ENCODE measurements around the gene PI4KB. TPM values are rescaled to one million over a fixed set of nuclear protein-coding genes. Genes with fewer than 3 reads are reported as not detected.

PI4KB gene
- total and polyA plus RNA-seq, 9 of the 15 experiments (the other 6 are each of a cell fraction or from before 2014, with no cell fraction given), result 3.1 to 65.4 (median 45.1) TPM

DNA sequence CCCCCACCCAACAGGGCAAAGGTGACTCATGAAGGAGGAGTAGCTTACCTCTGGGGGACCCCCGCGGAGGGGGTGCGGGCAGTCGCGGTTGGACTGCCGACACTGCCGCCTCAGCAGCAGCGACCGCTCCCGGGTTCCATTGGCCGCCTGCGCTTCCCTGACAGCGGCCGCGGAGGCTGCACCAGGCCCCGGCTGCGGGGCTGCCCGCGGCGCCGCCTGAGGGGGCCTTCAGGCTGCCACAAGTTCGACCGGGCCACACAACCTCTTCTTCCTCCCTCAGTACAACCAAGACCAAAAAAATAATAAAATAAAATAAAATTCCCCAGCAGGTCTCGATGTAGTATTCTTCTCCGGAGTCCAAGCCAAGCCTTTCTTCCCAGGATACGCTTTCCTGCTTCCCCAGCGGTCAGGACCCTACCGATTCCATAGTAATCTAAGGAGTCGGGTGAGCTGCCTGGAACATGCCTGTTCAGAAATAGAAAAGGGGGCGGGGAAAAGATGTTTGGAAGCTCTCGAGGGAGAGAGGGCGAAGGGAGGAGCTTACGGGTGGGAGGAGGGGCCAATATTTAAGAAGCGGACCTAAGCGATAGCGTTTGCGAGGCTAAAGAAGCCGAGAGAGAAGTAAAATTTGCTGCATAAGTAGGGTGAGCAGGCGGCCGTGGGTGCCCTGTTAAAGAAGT is at the start of gene PI4KB (continued):
- TF ChIP-seq CHD1 (IDR thresholded peaks at IDR 0.05; ENCODE audit: low read length) (peak; percentile 86), ELF4 (CRISPR knock-in tag; IDR thresholded peaks at IDR 0.05) (no peak), MTA3 (IDR thresholded peaks at IDR 0.05; ENCODE audit: borderline replicate concordance) (no peak), RBM15 (IDR thresholded peaks at IDR 0.05; ENCODE audit: insufficient read depth, low read length) (no peak), DMBX1 (CRISPR knock-in tag; IDR thresholded peaks at IDR 0.05; ENCODE audit: borderline replicate concordance) (peak; percentile 22; the same call in 1 of the 2 replicates), RB1 (IDR thresholded peaks at IDR 0.05; ENCODE audit: low read depth) (peak; percentile 81), FOXP1 (CRISPR knock-in tag; IDR thresholded peaks at IDR 0.05) (no peak), ZNF124 (CRISPR knock-in tag; IDR thresholded peaks at IDR 0.05) (no peak), FOXP4 (CRISPR knock-in tag; IDR thresholded peaks at IDR 0.05; ENCODE audit: borderline replicate concordance) (no peak), KLF13 (tag; IDR thresholded peaks at IDR 0.05; ENCODE audit: borderline replicate concordance, low read depth) (no peak), CSDE1 (IDR thresholded peaks at IDR 0.05) (no peak), HDAC6 (IDR thresholded peaks at IDR 0.05; ENCODE audit: low read depth, low read length) (no peak), MITF (IDR thresholded peaks at IDR 0.05) (no peak), ZFP30 (CRISPR knock-in tag; IDR thresholded peaks at IDR 0.05; ENCODE audit: borderline replicate concordance) (no peak), IRF1 (CRISPR knock-in tag; IDR thresholded peaks at IDR 0.05; ENCODE audit: borderline replicate concordance) (no peak), ARID2 (IDR thresholded peaks at IDR 0.05) (no peak), SNIP1 (IDR thresholded peaks at IDR 0.05; ENCODE audit: low read depth) (no peak), SNRNP70 (optimal IDR thresholded peaks at IDR 0.05; ENCODE audit: low read depth, low read length) (no peak), CTCF (IDR thresholded peaks at IDR 0.05 in 2 of 3, conservative IDR thresholded peaks at IDR 0.05 in 1 of 3; ENCODE audit: insufficient read depth in 2 of 3, low read depth in 1 of 3, low read length in 3 of 3) (no peak), MCM2 (IDR thresholded peaks at IDR 0.05; ENCODE audit: low read depth) (no peak)
- TF ChIP-seq, protein P1, sequence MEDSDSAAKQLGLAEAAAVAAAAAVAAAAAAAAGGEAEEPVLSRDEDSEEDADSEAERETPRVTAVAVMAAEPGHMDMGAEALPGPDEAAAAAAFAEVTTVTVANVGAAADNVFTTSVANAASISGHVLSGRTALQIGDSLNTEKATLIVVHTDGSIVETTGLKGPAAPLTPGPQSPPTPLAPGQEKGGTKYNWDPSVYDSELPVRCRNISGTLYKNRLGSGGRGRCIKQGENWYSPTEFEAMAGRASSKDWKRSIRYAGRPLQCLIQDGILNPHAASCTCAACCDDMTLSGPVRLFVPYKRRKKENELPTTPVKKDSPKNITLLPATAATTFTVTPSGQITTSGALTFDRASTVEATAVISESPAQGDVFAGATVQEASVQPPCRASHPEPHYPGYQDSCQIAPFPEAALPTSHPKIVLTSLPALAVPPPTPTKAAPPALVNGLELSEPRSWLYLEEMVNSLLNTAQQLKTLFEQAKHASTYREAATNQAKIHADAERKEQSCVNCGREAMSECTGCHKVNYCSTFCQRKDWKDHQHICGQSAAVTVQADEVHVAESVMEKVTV (CRISPR knock-in tag; IDR thresholded peaks at IDR 0.05), result 0 out of 2 replicates have a peak, but pooled peaks have one; percentile 6
